OCI-LY1 (cell line): Measurements from ENCODE around the gene UQCRHL.
"Not testable (repeated sequence)": the region's sequence is repeated elsewhere in the genome, so short reads cannot be mapped to it uniquely, and the experiment has no call there.

ENCODE experiments used
- H2AFZ ChIP-seq: fragments of 200-600 bp; sonication (generic), shearing (Covaris generic); 2 replicates; pipeline ENCODE4 v1.6.0; 2014; ENCODE audit warnings: antibody characterized with exemption, mild to moderate bottlenecking, low read length
- H3F3A ChIP-seq: fragments of 200-600 bp; sonication (generic), shearing (Covaris generic); 2 replicates; pipeline ENCODE4 v1.6.0; 2014; ENCODE audit warnings: mild to moderate bottlenecking, antibody characterized with exemption, low read length, moderate library complexity; ENCODE audit not compliant: insufficient read depth
- H3K27ac ChIP-seq: fragments of 200-600 bp; sonication (generic); 2 replicates; pipeline ENCODE4 v1.5.1; 2014; ENCODE audit warnings: low read length, mixed run types, mild to moderate bottlenecking, low read depth; ENCODE audit not compliant: poor library complexity, severe bottlenecking
- H3K27me3 ChIP-seq: fragments of 200-600 bp; sonication (generic); 2 replicates; pipeline ENCODE4 v1.6.0; 2014; ENCODE audit warnings: antibody characterized with exemption, mild to moderate bottlenecking, low read length, moderate library complexity; ENCODE audit not compliant: insufficient read depth
- H3K36me3 ChIP-seq: fragments of 200-600 bp; sonication (generic); 2 replicates; pipeline ENCODE4 v1.6.1; 2014; ENCODE audit warnings: mild to moderate bottlenecking, antibody characterized with exemption, low read length, moderate library complexity, mixed read lengths; ENCODE audit not compliant: insufficient read depth
- H3K4me1 ChIP-seq: fragments of 200-600 bp; sonication (generic); 2 replicates; pipeline ENCODE4 v1.5.1; 2014; ENCODE audit warnings: mild to moderate bottlenecking, low read length, moderate library complexity; ENCODE audit not compliant: insufficient read depth, severe bottlenecking
- H3K4me2 ChIP-seq: fragments of 200-600 bp; sonication (generic), shearing (Covaris generic); 2 replicates; pipeline ENCODE4 v1.6.1; 2014; ENCODE audit warnings: low read length
- H3K4me3 ChIP-seq: fragments of 200-600 bp; sonication (generic); 2 replicates; pipeline ENCODE4 v1.5.1; 2014; ENCODE audit warnings: low read length, low read depth, mild to moderate bottlenecking, mixed read lengths; ENCODE audit not compliant: poor library complexity, severe bottlenecking
- H3K79me2 ChIP-seq: fragments of 200-600 bp; shearing (Covaris generic); 2 replicates; pipeline ENCODE4 v1.6.1; 2016; ENCODE audit warnings: mixed run types, low read length, mixed read lengths; ENCODE audit not compliant: insufficient read depth
- H3K9ac ChIP-seq: fragments of 200-600 bp; sonication (generic), shearing (Covaris generic); 2 replicates; pipeline ENCODE4 v1.6.1; 2014; ENCODE audit warnings: mild to moderate bottlenecking, low read length, mixed read lengths
- H3K9me2 ChIP-seq: fragments of 200-600 bp; sonication (generic), shearing (Covaris generic); 2 replicates; pipeline ENCODE4 v1.6.1; 2014; ENCODE audit warnings: low read depth, mild to moderate bottlenecking, low read length, mixed read lengths
- H3K9me3 ChIP-seq: fragments of 200-600 bp; shearing (Covaris generic); 2 replicates; pipeline ENCODE4 v1.6.1; 2014; ENCODE audit warnings: low read length, mixed read lengths
- H4K20me1 ChIP-seq: fragments of 200-600 bp; sonication (generic), shearing (Covaris generic); 2 replicates; pipeline ENCODE4 v1.6.0; 2016; ENCODE audit warnings: mild to moderate bottlenecking, low read length; ENCODE audit not compliant: insufficient read depth
- CTCF ChIP-seq: fragments of 200-600 bp; sonication (generic), shearing (Covaris generic); IDR thresholded peaks from 2 replicates; pipeline ENCODE4 v1.5.1; 2017; ENCODE audit warnings: mild to moderate bottlenecking, antibody characterized with exemption, low read length, moderate library complexity, mixed read lengths
- EZH2 ChIP-seq: fragments of 200-600 bp; sonication (generic), shearing (Covaris generic); IDR thresholded peaks from 2 replicates; pipeline ENCODE4 v1.8.0; 2017; ENCODE audit warnings: borderline replicate concordance, mixed run types, mild to moderate bottlenecking, antibody characterized with exemption, low read length, moderate library complexity, mixed read lengths

UQCRHL gene

DNA sequence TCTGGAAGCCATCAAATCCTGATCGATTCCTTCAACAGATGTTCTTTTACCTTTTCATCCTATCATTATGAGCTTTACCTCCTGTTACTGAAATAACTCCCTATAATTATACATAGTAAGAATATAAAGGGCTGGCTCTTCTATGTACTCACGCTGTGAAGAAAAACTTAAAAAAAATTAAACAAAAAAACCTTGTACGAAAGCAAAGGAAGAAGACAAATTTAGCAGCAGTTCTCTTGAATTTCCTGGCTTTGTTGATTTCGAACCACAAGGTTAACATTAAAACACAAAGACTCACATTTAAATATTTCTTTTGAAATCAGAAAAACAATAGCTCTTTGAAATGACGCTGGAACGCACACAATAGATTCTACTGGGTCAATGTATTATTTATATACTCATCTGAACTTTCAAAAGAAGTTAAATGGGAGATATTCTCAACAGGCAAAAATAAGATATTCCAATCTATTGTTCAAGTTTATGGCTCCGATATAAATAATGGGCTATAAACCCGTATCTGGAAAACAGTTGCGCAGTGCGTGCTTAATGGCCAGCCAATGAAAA lies 26.5 kb upstream of the UQCRHL start:
- no peak for TF ChIP-seq EZH2
- no peak for TF ChIP-seq CTCF
- H3K27me3 ChIP-seq, result no peaks in the 10 kb centered on the region
- peak overlapping the region; percentile 93 for H3K4me2 ChIP-seq
- H4K20me1 ChIP-seq, result no peaks in the 10 kb centered on the region
- peaks cover 14% of the 10 kb centered on the region for H3F3A ChIP-seq
- H3K9me3 ChIP-seq, result no peaks in the 10 kb centered on the region
- H3K4me1 ChIP-seq, result peaks cover 79% of the 10 kb centered on the region
- H3K9me2 ChIP-seq, result no peaks in the 10 kb centered on the region
- H3K9ac ChIP-seq, result peak overlapping the region; percentile 98
- peak overlapping the region; percentile 77 for H3K4me3 ChIP-seq
- H3K27ac ChIP-seq, result peak overlapping the region; percentile 98
- H3K79me2 ChIP-seq, result no peaks in the 10 kb centered on the region; the same call in 1 of the 2 replicates
- H2AFZ ChIP-seq, result no peak overlapping the region
- no peaks in the 10 kb centered on the region for H3K36me3 ChIP-seq

DNA sequence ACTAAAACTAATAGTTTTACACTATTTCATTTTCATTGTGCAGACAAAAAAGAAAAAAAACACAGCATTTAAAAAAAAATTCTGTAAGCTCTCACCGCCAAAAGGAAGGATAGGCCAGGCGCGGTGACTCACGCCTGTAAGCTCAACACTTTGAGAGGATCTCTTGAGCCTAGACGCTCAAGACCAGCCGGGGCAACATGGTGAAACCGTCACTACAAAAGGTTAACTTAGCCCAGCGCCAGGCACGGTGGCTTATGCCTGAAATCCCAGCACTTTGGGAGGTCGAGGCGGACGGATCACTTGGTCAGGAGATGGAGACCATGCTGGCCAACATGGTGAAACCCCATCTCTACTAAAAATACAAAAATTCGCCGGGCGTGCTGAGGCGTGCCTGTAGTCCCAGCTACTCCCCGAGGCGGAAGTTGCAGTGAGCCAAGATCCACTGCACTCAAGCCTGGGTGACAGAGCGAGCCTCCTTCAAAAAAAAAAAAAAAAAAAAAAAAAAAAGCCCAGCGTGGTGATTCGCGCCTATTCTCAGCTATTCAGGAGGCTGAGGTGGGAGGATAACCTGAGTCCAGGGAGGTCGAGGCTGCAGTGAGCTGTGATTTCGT lies 25.7 kb upstream of the UQCRHL start:
- H2AFZ ChIP-seq, result no peak overlapping the region

GRCh38 chr1:15830258-15830657 lies 22.8 kb upstream of the UQCRHL start:
- Histone ChIP-seq H3K4me2 (peak overlapping the region; percentile 44), H3K4me3 (peak overlapping the region; percentile 4), H3K9me2 (no peaks in the 10 kb centered on the region), H3F3A (no peaks in the 10 kb centered on the region; the same call in 1 of the 2 replicates), H3K4me1 (peaks cover 59% of the 10 kb centered on the region), H3K79me2 (no peaks in the 10 kb centered on the region; the same call in 1 of the 2 replicates), H3K27me3 (no peaks in the 10 kb centered on the region), H3K36me3 (no peaks in the 10 kb centered on the region), H3K27ac (peak overlapping the region; percentile 86), H2AFZ (no peak overlapping the region), H4K20me1 (no peaks in the 10 kb centered on the region), H3K9me3 (no peaks in the 10 kb centered on the region), H3K9ac (peak overlapping the region; percentile 29; the same call in 1 of the 2 replicates)
- TF ChIP-seq CTCF (peak; percentile 26; the same call in 1 of the 2 replicates), EZH2 (no peak)

More for the DNA sequence above, 25.7 kb upstream of the UQCRHL start:
- H3K27ac ChIP-seq, result peak overlapping the region; percentile 98
- H3K4me3 ChIP-seq, result peak overlapping the region; percentile 77
- no peaks in the 10 kb centered on the region for H4K20me1 ChIP-seq
- peak overlapping the region; percentile 93 for H3K4me2 ChIP-seq
- H3K4me1 ChIP-seq, result peaks cover 77% of the 10 kb centered on the region
- H3F3A ChIP-seq, result peaks cover 7% of the 10 kb centered on the region; the same call in 1 of the 2 replicates
- no peaks in the 10 kb centered on the region; the same call in 1 of the 2 replicates for H3K79me2 ChIP-seq
- H3K27me3 ChIP-seq, result no peaks in the 10 kb centered on the region
- H3K36me3 ChIP-seq, result no peaks in the 10 kb centered on the region
- peak overlapping the region; percentile 98 for H3K9ac ChIP-seq
- TF ChIP-seq CTCF (no peak), EZH2 (no peak)
- H3K9me2 ChIP-seq, result no peaks in the 10 kb centered on the region
- no peaks in the 10 kb centered on the region for H3K9me3 ChIP-seq

DNA sequence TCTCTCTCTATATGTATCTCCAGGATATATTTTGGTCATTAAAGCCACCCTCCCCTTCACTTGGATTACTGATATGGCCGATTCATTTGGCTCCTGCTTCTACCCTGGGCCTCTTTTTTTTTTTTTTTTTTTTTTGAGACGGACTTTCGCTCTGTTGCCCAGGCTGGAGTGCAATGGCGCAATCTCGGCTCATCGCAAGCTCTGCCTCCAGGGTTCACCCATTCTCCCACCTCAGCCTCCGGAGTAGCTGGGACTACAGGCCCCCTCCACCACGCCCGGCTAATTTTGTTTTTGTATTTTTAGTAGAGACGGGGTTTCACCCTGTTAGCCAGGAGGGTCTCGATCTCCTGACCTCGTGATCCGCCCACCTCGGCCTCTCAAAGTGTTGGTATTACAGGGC lies 21.5 kb upstream of the UQCRHL start:
- Histone ChIP-seq H3K27ac (peak overlapping the region; percentile 86), H3K4me1 (peaks cover 58% of the 10 kb centered on the region)
- not testable (repeated sequence) for H3K9me3 ChIP-seq, H4K20me1 ChIP-seq, H3K27me3 ChIP-seq, H3F3A ChIP-seq, H3K9me2 ChIP-seq, H3K4me3 ChIP-seq, H3K4me2 ChIP-seq, H3K36me3 ChIP-seq, H2AFZ ChIP-seq, H3K9ac ChIP-seq, H3K79me2 ChIP-seq

GRCh38 chr1:15827567-15827966 lies 20.1 kb upstream of the UQCRHL start:
- not testable (repeated sequence) for H3K9ac ChIP-seq, H3K9me2 ChIP-seq, H2AFZ ChIP-seq, H3K9me3 ChIP-seq, H3K27me3 ChIP-seq, H3F3A ChIP-seq, H3K4me3 ChIP-seq, H4K20me1 ChIP-seq, H3K36me3 ChIP-seq, H3K79me2 ChIP-seq, H3K4me2 ChIP-seq
- H3K4me1 ChIP-seq, result peaks cover 44% of the 10 kb centered on the region
- peak overlapping the region; percentile 4 for H3K27ac ChIP-seq
